Measurements from ENCODE around the gene IGBP1.
"Not testable (repeated sequence)": the region's sequence is repeated elsewhere in the genome, so short reads cannot be mapped to it uniquely, and the experiment has no call there.

Gene IGBP1

GRCh38 chrX:70183091-70183490, 49.8 kb downstream of the IGBP1 start:
- Histone ChIP-seq H3K9me3 (no peaks in the 10 kb centered on the region), H3K4me1 (no peaks in the 10 kb centered on the region), H3K27me3 (no peaks in the 10 kb centered on the region), H3K36me3 (no peaks in the 10 kb centered on the region), H3K4me3 (ENCODE audit: low read depth, low read length) (no peak overlapping the region)
- DNase-seq = no peak
- no peak for TF ChIP-seq CTCF (IDR thresholded peaks at IDR 0.05; ENCODE audit: low read depth, low read length)

GRCh38 chrX:70190225-70190624, 57.0 kb downstream of the IGBP1 start:
- TF ChIP-seq CTCF (IDR thresholded peaks at IDR 0.05; ENCODE audit: low read depth, low read length) = no peak
- Histone ChIP-seq H3K4me1 (no peaks in the 10 kb centered on the region), H3K4me3 (ENCODE audit: low read depth, low read length) (no peak overlapping the region), H3K36me3 (no peaks in the 10 kb centered on the region), H3K9me3 (no peaks in the 10 kb centered on the region), H3K27me3 (no peaks in the 10 kb centered on the region)
- DNase-seq = no peak

GRCh38 chrX:70196961-70197720, 63.9 kb downstream of the IGBP1 start:
- no peaks in the 10 kb centered on the region for H3K9me3 ChIP-seq
- no peaks in the 10 kb centered on the region for H3K4me1 ChIP-seq
- no peaks in the 10 kb centered on the region for H3K27me3 ChIP-seq
- DNase-seq = peak; percentile 56
- no peak overlapping the region for H3K4me3 ChIP-seq (ENCODE audit: low read depth, low read length)
- peak; percentile 71 for TF ChIP-seq CTCF (IDR thresholded peaks at IDR 0.05; ENCODE audit: low read depth, low read length)
- H3K36me3 ChIP-seq = no peaks in the 10 kb centered on the region

DNA sequence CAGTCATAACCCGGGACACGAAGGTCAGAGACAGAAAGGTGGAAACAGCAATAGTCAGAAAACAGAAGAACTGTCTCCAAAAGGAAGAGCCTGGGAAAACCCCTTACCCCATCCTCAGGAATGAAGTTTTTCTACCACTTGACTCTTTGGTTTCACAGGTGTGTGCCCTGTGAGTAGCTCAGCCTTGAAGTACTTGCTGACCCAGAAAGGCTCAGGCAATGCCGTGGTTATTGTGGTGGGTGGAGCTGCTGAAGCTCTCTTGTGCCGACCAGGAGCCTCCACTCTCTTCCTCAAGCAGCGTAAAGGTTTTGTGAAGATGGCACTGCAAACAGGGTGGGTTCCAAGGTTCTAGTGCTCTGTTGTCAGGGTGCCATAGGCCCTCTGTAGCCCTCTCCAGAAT, 68.5 kb downstream of the IGBP1 start:
- no peaks in the 10 kb centered on the region for H3K9me3 ChIP-seq
- DNase-seq = no peak
- H3K4me1 ChIP-seq = no peaks in the 10 kb centered on the region
- no peak for TF ChIP-seq CTCF (IDR thresholded peaks at IDR 0.05; ENCODE audit: low read depth, low read length)
- H3K27me3 ChIP-seq = no peaks in the 10 kb centered on the region
- no peak overlapping the region for H3K4me3 ChIP-seq (ENCODE audit: low read depth, low read length)
- H3K36me3 ChIP-seq = no peaks in the 10 kb centered on the region

DNA sequence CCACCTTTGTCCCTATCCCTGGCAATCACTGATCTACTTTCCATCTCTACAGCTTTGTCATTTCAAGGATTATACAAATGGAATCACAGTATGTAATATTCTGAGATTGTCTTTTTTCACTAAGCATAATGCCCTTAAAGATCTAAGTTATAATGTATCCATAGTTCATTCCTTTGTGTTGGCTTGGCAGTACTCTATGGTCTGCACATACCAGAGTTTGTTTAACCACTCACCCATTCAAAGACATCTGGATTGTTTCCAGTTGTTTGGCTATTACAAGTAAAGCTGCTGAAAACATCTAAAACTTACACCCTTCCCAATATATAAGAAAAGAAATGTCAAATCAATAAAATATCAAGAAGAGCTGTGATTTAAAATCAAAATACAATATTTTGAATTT, 75.2 kb downstream of the IGBP1 start:
- H3K4me1 ChIP-seq = no peaks in the 10 kb centered on the region
- TF ChIP-seq CTCF (IDR thresholded peaks at IDR 0.05; ENCODE audit: low read depth, low read length) = no peak
- no peaks in the 10 kb centered on the region for H3K9me3 ChIP-seq
- DNase-seq = no peak
- no peaks in the 10 kb centered on the region for H3K27me3 ChIP-seq
- no peak overlapping the region for H3K4me3 ChIP-seq (ENCODE audit: low read depth, low read length)
- H3K36me3 ChIP-seq = no peaks in the 10 kb centered on the region

- H3K9me3 ChIP-seq; H3K4me3 ChIP-seq (ENCODE audit: low read depth, low read length); DNase-seq: not testable (repeated sequence)
These were observed 76.3 kb downstream of the IGBP1 start for GRCh38 chrX:70209570-70209969.

More at GRCh38 chrX:70209570-70209969, 76.3 kb downstream of the IGBP1 start:
- H3K27me3 ChIP-seq, H3K36me3 ChIP-seq, H3K4me1 ChIP-seq: not testable (repeated sequence)

Data from BE2C (cell line).